GM19328 (cell line): Measurements from ENCODE around the gene RGS21.

ENCODE experiments used
- ATAC-seq: cut with Tn5 transposase; IDR thresholded peaks from one replicate; pipeline ENCODE4 v1.9.1; 2021; ENCODE audit warnings: mild to moderate bottlenecking, moderate library complexity; ENCODE audit not compliant: unreplicated experiment

The RGS21 gene

DNA sequence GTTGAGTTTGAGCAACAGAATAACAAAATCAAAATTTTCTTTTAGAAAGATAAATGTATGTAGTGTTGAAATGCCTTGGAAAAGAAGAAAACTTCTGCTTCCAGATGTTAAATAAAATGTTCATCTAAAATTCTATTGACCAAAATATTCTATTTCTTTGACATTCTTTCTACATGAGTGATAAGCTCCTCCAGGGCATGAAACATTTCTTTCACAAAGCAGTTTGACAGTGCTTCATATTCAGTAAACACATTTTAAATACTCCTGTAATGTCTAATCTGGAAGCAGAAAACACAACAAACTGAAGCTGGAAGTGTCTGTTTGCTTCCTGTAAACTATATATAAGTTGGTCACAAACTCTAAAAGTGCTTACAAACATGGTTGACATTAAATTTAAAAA, 61.5 kb downstream of the RGS21 start:
- ATAC-seq = no peak

DNA sequence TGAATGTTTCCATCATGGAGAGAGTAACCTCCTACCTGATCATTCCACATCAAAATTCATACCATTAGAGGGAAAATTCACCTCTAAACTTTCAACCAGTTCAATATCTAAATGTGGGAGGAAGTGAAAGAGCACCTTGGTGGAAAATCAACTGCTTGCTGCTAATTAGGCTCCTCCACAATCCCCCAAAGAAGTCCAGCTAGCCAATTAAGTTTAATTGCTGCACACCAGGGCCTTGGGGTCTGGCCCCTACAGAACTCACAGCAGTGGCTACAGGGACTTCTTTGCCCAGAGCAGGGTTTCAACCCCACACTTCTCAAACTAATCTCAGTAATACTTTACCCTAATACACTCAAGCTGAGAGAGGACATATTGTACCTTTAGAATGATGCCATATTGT, 62.1 kb downstream of the RGS21 start:
- no peak for ATAC-seq

DNA sequence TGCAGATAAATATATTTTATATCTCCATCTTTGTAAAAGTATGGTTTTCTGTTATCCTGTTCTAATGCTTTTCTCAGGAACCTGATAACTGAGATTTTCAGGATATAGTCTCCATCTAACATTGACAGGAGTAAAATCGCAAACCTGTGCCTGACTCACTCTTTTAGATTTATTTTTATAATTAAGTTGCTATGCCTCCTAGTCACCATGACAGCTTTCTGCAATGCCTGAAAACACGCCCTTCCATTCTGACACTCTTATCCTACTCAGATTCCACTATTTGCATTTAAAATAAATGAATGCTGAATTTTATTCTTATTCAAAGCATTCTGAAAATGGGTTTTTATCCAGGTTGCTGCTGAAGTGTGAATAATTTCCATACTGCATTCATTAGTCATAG, 62.8 kb downstream of the RGS21 start:
- ATAC-seq = no peak

DNA sequence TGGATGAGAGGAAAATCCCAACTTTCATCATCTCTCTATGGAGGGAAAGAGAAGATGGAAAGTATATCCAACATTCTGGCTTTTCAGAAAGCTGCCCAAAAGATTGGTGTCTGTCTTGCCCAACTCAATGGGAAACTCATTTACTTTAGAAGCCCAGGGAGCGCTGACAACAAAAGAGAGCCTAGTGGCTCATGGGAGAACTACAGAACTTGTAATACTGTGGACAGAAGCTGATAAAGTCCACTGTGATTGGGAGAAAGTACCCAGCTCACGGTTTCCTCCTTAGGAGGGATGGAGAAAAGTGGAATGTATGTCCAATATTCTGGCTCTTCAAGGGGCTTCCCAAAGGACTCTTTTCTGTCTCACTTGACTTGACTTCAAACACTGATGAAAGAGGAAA, 66.0 kb downstream of the RGS21 start:
- no peak for ATAC-seq

DNA sequence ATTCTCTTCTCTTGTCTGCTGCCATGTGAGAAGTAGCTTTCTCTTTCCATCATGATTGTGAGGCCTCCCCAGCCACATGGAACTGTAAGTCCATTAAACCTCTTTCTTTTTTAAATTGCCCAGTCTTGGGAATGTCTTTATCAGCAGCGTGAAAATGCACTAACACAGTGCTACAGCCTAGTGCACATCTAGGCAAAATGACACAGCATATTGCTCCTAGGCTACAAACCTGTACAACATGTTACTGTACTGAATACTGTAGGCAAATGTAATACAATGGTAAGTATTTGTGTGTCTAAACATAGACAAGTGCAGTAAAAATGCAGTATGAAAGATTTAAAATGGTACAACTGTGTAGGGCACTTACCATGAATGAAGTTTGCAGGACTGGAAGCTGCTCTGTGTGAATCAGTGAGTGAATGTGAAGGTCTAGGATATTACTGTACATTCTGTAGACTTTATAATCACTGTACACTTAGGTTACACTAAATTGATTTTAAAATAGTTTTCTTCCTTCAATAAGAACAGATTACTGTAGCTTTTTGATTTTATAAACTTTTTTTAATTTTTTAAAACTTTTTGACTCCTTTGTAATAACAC, 69.4 kb downstream of the RGS21 start:
- ATAC-seq = no peak

- ATAC-seq = no peak
These were observed 78.4 kb downstream of the RGS21 start for GRCh38 chr1:192395211-192395610.

DNA sequence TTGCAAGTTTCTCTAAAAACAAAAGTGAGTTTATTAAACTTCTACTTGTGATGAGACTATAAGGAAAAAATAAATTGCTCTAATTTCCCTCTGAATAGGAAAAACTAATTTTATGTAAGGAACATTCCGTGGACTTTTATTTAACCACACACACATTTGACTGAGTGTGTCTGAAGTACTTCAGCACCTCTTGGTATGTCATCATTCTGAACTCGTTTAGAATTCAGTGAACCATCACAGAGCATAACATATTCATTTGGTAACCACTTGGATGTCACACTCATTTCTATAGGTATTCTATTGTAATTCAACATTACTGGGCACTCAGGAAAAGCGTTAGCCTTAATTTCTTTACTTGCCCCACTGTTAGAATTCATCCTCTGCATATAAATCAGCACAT, 79.1 kb downstream of the RGS21 start:
- no peak for ATAC-seq

- no peak for ATAC-seq
These were observed 82.4 kb downstream of the RGS21 start for GRCh38 chr1:192399161-192399560.

GRCh38 chr1:192401825-192402224, 85.0 kb downstream of the RGS21 start:
- ATAC-seq = no peak

DNA sequence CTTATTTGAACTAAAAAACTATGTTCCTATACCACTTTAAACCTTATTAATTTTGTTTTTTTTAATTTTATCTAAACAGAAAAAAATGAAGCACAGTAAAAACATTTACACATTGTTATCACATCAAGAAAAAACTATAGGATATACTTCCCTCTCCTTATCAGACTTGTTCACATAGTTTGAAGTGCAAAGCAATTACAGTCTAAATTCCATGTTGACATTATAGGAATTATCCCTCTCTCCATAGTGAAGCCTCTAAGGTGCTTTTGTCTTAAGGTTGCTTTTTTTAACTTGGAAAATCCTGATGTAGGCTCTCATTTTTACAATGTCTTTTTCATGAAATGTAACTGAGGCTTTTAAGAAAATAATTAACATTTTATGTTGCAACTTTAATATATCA, 85.8 kb downstream of the RGS21 start:
- ATAC-seq = no peak

DNA sequence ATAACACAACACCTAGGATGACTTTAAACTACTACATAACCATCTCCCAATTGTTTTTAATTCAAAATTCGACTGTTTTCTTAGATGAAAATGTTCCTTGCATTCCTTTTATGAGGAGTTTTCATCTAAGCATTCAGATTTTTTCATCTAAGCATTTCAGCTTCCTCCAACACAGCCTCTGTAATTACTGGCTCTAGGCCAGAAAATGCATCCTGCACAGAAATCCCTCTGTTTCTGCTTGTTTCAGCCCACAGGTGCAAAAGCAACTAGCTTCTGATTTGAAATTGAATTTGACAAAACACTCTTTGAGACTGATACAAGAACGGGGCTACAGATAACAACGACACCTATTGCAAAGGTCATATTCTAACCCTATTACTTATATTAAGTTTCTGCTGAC, 90.4 kb downstream of the RGS21 start:
- no peak for ATAC-seq
